Mucosa of gallbladder (tissue), 1 donor: Measurements from ENCODE around the gene SLC4A3. TPM values are rescaled to one million over a fixed set of nuclear protein-coding genes. Genes with fewer than 3 reads are reported as not detected.
A peak's percentile ranks its signal among the peaks of the same experiment; 100 is the strongest.

ENCODE experiments used
- DNase-seq: peaks from one replicate; pipeline ENCODE4 v3.0.0-alpha.2; 2020; ENCODE audit warnings: low spot score
- total RNA-seq: library from RNA; stranded (reverse); gene quantifications from one replicate; pipeline ENCODE4 v1.2.1, GENCODE V29; 2021
- donor health status: DM: no; HTN: no; CAD: no.

The SLC4A3 gene, protein sequence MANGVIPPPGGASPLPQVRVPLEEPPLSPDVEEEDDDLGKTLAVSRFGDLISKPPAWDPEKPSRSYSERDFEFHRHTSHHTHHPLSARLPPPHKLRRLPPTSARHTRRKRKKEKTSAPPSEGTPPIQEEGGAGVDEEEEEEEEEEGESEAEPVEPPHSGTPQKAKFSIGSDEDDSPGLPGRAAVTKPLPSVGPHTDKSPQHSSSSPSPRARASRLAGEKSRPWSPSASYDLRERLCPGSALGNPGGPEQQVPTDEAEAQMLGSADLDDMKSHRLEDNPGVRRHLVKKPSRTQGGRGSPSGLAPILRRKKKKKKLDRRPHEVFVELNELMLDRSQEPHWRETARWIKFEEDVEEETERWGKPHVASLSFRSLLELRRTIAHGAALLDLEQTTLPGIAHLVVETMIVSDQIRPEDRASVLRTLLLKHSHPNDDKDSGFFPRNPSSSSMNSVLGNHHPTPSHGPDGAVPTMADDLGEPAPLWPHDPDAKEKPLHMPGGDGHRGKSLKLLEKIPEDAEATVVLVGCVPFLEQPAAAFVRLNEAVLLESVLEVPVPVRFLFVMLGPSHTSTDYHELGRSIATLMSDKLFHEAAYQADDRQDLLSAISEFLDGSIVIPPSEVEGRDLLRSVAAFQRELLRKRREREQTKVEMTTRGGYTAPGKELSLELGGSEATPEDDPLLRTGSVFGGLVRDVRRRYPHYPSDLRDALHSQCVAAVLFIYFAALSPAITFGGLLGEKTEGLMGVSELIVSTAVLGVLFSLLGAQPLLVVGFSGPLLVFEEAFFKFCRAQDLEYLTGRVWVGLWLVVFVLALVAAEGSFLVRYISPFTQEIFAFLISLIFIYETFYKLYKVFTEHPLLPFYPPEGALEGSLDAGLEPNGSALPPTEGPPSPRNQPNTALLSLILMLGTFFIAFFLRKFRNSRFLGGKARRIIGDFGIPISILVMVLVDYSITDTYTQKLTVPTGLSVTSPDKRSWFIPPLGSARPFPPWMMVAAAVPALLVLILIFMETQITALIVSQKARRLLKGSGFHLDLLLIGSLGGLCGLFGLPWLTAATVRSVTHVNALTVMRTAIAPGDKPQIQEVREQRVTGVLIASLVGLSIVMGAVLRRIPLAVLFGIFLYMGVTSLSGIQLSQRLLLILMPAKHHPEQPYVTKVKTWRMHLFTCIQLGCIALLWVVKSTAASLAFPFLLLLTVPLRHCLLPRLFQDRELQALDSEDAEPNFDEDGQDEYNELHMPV
- total RNA-seq, result 7.3 TPM

DNA sequence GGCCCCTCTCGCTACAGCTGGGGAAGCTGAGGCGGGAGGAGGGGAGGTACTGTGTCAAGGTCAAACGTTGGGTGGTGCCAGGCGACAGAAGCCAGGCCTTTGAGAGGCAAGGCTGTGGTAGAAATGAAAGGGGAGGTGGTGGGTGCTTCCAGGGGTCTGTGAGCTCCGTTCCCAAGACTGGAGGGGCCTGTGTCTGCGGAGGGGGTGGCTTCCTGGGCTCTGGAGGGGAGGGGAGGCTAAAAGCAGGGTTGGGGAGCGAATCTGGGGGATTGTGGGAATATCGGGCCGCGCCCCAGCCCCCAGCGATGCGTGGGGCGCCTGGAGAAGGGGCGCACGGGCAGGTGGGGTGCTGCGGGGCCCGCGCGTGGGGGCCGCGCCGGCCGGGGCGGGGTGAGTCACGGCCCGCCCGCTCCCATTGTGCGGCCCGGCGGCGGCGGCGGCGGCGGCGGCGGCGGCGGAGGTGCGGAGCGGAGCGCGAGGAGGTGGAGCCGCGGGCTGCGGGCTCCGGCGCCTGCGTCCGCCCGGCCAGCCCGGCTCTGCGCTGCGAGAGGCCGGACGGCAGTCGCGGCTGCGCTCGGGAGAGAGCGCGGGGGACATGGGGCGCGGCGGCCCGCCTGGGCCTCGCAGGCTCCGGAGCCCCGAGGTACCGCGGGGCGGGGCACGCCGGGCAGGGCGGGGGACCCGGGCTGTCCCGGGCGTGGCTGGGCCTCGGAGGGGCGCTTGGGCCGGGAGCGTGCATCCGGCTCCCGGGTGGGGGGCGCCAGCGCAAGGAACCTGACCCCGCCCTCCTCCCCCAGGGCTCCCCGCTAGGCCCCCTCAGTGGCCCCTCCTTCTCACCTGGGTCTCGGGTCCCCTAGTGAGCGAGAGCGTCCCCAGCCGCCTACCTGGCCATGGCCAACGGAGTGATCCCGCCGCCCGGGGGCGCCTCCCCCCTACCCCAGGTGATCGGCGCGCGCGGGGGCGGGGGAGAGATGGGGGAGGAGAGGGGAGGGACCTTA, at the start of gene SLC4A3:
TSS of gene SLC4A3 (plus strand) at position 528 of the 998 bp plus-strand sequence. CDS start at position 891, 363 bp downstream.
- no peak for DNase-seq

DNA sequence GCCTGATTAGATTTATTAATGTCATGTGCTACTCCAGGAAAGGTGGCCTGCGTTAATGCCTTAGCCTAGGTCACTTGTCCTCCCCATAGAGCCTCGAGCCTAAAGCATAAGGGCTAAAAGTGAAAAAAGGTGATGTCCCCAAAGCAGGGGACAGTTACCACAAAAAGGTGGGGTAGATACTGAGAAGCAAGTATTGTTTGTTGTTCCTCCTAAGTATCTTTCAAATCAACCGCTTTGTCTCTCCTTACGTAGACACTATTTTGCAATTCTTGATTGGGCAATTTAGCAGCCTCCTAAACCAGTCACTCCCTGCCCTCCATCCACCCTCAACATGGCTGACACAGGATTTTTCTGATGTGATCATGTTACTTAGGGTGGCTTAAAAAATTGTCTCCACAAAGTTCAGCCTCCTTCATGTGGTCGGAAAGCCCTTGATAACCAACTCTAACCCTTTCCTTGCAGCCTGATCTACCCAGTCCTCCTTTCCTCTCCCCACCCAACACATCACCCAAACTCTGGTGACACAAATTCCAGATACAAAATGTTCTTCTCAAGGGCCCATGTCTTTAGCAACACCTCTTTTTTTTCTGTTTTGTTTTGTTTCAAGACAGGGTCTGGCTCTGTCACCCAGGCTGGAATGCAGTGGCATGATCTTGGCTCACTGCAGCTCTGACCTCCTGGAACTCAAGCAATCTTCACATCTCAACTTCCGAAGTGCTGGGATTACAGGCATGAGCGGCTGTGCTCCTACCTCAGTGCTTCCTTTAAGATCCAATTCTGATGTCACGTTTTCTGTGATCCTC, 48.4 kb upstream of the SLC4A3 start:
- DNase-seq, result no peak

DNA sequence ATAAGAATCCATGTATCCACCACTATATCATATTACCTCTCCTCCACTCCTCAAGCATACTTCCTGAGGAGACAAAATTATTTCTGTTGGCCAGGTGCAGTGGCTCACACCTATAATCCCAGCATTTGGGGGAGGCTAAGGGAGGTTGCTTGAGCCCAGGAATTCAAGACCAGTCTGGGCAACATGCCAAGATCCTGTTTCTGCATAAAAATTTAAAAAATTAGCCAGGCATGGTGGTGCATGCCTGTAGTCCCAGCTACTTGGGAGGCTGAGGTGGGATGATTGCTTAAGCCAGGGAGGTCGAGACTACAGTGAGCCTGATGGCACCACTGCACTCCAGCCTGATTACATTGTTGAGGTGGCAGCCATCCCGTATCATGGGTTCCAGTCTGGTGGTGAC, 46.1 kb upstream of the SLC4A3 start:
- DNase-seq, result no peak

DNA sequence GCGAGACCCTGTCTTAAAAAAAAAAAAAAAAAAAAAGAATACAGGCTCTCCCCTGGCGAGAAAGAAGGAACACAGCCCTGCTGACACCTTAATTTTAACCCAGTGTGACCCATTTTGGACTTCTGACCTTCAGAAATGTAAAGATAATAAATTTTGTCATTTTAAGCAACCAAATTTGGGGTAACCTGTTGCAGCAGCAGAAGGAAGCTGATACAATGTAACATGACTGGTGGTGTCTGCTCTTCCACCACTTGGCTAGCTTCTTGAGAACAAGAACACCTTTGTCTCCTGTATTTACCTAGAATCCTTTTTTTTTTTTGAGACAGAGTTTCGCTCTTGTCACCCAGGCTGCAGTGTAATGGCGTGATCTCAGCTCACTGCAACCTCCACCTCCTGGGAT, 36.3 kb upstream of the SLC4A3 start:
- no peak for DNase-seq

DNA sequence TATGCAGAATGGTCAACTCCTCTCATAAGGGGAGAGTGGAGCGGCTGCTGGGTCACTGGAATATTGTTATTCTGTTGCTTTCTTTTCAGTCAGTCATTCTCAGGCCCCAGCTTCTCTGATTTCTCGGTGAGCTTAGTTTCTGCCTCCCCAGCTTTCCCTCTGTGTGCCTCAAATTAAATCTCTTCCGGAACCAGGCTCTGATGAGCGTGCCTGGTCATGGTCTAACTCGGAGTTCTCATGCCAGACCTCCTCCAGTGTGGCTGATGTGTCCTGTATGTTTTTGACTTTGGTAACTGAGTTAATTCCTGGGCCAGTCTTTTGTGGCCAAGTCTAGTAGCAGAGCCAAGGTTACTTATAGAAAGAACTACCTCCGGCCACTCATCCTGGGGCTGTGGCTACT, 34.7 kb upstream of the SLC4A3 start:
- DNase-seq, result no peak

DNA sequence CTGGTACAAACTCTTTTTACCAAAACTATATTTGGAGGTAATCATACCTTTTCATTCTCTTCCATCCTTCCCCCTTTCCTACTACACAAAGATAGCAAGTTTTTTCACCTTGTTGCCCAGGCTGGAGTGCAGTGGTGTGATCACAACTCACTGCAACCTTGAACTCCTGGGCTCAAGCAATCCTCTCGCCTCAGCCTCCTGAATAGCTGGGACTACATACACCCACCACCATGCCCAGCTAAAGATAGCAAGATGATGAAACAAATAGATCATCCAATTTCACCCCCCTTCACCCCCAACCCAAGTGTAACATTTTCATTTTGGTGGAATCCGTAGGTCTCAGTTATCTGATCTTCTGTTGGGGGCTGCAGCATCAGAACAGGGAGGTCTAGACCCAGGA, 34.3 kb upstream of the SLC4A3 start:
- no peak for DNase-seq

DNA sequence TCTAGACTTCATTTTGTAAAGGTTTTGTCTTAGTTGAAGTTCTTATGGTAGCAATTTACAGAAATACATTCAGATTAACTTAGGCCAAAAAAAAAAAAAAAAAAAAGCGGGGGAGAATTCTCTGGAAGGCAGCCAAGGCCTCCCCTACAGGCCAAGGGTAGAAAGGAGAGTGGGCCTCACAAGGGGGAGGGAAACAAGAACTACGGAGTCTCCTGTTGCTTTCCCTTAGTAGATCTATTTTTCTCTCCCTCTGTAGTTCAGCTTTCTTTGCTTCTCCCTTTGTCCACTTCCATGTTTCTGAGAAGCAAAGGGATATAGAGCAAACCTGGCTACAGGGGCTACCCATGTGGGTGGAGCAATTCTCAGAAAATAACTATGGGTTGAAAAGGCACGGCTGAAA, 32.2 kb upstream of the SLC4A3 start:
- no peak for DNase-seq

DNA sequence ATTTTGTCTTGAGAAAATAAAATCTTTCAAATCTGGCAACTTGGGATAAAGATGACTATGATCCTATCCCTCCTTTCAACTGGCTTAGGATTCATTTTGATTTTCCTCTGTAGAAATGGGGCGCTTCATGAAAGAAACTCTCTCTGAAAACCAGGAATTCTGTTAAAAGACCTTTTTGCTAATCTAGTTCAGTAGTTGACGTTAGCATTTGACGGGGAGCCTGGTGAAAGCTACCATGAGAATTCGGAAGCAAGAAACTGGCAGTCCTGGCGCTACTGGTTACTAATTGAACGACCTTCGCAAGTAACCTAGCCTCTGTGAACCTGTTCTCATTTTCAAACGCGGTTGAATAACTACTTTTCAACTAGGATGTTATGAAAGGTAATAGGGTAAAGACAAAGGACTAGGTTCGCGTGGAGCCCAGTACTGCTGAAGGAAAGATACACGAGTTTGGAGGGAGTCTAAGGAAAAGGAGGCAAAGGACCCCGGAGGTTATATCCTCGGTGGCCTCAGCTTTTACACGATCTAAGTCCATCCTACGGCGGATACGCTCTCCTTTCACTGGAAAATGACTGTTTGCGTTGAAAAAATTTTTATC, 30.4 kb upstream of the SLC4A3 start:
- no peak for DNase-seq

DNA sequence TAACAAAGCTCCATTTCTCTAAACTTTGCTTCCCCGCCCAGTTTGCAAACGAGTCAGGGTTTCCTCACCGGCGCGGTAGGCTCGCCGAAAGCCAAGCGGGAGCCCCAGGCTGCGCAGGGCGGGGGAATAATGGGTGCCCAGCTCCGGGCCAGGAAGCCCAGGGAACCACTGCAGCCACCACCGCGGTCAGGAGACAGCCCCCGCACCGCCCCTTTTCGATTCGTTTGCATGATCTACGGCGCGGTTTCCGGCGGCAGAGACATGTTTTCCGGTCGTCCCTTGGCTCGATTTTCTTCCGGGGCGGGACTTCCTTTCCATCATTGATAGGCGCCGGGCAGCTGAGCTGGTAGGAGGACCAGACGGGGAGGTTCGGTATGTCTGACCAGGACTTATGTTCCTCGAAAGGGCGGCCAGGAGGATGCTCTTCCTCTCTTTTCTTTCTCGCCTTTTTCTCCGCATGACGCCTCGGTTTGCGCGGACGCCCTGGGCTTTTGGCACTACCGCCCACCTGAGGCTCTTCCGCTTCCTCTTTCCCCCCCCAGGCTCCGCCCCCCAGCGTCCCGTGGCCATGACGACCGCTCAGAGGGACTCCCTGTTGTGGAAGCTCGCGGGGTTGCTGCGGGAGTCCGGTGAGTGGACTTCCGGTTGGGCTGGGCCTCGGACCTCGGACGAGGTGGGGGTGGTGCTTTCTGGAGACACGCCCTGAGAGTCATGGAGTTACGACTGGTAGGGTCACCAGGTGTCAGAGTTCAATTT, 29.7 kb upstream of the SLC4A3 start, which contains the start of gene STK11IP:
TSS of gene STK11IP (plus strand) at position 306 of the 756 bp plus-strand sequence. CDS start at position 569, 263 bp downstream.
- peak; percentile 96 for DNase-seq

DNA sequence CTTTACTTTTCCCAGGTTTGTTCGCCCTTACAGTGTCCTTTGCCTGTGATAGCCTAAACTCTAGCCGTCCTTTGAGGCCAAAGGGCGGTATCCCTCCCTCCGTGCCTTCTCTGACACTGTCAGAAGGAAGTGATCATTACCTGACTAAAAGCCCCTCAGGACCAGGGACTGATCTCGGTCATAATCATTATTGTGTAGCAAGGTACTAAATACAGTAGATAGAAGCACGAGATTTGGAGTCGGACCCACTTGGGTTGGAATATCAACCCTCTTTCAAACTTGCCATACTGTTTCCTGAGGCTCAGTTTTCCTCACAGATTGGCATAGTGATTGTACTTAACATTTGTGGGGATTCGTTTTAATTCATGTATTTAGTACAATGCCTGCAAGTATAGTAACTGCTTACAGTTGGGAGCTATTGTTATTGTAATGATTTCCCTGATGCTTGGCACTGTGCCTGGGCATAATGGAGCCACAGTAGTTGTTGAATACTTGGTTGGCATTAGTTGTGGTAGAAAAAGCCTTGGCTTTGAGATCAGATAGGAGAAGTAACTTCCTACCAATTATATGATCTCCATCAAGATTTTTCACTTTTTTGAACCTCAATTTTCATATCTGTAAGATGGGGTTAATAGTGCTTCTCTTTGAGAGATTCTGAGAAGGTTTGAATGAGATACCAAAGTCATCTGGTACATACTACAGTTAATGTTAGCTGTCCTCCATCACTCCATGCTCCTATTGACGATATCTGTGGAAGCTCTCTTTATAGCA, 28.9 kb upstream of the SLC4A3 start:
- DNase-seq, result no peak

DNA sequence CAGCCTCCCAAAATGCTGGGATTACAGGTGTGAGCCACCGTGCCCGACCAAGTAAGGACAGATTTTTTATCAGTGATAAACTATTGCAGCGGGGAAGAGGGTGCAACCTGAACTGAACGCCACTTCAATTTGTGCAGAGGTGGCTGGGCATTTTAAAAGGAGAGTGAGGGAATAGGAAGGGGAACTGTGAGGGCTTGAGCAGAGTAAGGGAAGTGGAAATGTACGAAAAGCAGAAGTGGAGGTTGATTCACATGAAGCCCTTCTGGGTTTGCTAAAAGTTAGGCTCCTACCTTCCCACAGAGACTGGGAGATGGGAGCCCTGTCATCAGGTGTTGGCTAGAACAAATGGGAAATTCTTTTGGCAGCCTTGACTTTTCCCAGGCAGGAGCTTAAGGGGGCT, 23.7 kb upstream of the SLC4A3 start:
- DNase-seq, result no peak

DNA sequence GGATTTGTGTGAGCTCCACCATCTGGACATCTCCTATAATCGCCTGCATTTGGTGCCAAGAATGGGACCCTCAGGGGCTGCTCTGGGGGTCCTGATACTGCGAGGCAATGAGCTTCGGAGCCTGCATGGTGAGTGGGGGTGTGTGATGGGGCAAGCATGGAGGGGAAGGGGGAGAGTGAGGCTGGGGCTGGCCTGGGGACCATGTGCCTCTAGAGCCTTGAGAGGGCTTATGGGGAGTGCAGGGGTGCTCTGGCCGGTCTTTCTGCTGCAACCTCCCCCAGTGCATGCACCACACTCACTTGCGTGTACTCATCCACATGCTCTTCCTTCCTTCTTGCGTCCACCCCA, 21.8 kb upstream of the SLC4A3 start:
- DNase-seq, result no peak

DNA sequence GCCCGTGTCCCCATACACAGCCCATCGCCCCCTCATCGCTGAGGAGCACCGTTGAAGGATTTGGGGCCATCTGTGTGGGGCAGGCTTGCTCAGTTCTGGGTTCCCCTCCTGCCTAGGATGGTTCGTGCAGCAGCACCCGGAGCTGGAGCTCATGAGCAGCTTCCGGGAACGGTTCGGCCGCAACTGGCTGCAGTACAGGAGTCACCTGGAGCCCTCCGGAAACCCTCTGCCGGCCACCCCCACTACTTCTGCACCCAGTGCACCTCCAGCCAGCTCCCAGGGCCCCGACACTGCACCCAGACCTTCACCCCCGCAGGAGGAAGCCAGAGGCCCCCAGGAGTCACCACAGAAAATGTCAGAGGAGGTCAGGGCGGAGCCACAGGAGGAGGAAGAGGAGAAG, 19.5 kb upstream of the SLC4A3 start:
- no peak for DNase-seq

DNA sequence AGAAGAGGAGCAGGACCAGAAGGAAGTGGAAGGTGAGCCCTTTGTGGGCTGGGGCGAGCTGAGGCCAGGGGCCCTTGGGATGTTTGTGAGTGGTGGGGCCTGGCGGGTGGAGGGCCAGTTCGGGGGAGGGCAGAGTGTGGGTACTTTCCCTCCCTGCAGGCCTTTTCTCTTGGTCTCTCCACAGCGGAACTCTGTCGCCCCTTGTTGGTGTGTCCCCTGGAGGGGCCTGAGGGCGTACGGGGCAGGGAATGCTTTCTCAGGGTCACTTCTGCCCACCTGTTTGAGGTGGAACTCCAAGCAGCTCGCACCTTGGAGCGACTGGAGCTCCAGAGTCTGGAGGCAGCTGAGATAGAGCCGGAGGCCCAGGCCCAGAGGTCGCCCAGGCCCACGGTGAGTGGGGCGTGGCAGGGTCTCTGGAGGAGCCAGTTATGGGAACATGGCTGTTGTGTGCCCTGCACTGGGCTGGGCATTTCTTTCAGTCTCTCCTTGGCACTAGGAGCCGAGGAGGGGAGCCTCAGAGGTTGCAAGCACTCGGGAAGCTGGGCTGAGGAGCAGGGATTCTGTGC, 18.9 kb upstream of the SLC4A3 start:
- no peak for DNase-seq

DNA sequence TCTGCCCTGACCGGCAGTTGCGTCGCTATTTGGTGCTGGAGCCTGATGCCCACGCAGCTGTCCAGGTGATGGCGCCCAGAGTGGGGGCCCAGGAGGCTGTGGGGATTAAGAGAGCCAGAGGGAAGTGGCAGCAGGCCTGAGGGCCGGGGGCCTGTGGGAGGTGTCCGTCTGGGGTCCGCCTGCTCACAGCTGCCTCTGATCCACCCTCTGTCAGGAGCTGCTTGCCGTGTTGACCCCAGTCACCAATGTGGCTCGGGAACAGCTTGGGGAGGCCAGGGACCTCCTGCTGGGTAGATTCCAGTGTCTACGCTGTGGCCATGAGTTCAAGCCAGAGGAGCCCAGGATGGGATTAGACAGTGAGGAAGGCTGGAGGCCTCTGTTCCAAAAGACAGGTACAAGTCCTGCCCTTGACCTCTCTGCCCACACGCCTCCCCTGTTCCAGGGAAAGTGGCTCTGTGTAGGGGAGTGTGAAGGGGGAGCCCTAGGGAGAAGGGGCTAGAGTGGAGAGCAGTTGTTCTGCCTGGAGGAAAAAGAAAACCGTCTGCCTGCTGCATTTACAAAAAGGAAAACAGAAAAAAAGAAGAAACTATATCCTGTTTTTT, 18.2 kb upstream of the SLC4A3 start:
- DNase-seq, result no peak

DNA sequence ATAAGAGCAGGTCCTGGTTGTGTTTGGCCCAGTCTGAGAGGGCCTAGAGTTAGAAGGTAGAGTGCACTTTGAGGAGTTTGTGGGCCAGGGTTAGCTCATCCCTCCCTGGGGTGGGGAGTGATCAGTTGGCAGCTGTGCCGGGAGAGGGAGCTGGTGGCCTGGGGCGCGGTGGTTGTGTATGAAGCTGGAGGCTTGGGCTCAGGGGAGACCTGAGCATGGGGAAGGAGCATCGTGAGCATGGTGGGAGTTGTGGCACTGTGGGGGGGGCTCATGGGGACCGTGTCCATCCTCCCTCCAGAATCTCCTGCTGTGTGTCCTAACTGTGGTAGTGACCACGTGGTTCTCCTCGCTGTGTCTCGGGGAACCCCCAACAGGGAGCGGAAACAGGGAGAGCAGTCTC, 16.1 kb upstream of the SLC4A3 start:
- DNase-seq, result no peak

DNA sequence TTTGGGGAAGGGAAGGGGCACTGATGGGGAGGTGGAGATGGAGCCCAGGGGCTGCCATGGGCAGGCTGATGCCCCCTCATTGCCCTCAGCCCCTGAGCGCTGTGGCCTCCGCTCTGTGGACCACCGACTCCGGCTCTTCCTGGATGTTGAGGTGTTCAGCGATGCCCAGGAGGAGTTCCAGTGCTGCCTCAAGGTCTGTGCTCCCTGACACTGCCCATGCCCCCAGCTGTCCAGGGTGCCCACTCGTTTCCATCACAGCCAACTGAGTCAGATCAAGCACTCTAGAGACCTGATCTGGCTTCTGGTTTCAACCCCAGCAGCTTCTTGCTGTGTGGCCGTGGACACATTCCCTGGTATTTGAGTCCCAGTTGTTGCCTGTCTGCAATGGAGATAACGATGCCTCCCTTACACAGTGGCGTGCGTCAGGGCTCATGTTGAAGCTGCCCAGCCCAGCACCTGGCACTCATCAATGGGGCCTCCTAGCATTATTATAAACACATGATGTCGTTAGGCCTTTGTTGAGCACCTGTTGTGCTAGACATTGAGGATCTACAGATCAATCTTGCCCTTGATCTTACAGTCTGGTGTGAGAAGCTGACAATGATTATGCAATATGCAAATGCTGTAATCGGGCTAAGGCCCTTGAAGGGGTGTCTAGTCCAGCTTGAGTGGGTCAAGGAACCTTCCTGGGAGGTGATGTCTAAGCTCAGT, 15.4 kb upstream of the SLC4A3 start:
- DNase-seq, result no peak
